ENCODE results near the gene IFI6.
"Not testable (repeated sequence)": the region's sequence is repeated elsewhere in the genome, so short reads cannot be mapped to it uniquely, and the experiment has no call there.

IFI6 gene

GRCh38 chr1:27621051-27621920 is 50.7 kb downstream of the IFI6 start:
- no peaks in the 10 kb centered on the region for H3K9me3 ChIP-seq (ENCODE audit: control insufficient read depth, insufficient read depth, low read length)
- H3K9ac ChIP-seq (ENCODE audit: low read depth, low read length) = no peak overlapping the region
- H3K4me1 ChIP-seq (ENCODE audit: insufficient read depth, low read length) = peaks cover 11% of the 10 kb centered on the region
- no peaks in the 10 kb centered on the region for H3K36me3 ChIP-seq (ENCODE audit: insufficient read depth, low read length)

DNA sequence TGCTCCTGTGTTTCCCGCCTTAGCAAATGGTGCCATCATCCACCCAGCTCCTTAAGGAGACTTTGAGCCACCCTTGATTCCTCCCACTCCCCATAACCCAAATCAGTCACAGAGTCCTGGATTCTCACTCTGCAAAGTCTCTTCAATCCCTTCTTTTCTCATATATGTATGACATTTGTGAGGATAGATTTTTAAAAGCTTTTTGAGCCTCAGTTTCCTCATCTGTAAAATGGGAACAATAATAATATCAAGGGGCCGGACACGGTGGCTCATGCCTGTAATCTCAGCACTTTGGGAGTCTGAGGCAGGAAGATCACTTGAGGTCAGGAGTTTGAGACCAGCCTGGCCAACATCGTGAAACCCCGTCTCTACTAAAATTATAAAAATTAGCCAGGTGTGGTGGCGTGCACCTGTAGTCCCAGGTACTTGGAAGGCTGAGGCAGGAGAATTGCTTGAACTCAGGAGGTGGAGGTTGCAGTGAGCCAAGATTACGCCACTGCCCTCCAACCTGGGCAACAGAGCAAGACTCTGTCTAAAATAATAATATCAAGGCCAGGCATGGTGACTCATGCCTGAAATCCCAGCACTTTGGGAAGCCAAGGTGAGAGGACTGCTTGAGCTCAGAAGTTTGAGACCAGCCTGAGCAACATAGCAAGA is 52.1 kb downstream of the IFI6 start:
- H3K9ac ChIP-seq (ENCODE audit: low read depth, low read length); H3K9me3 ChIP-seq (ENCODE audit: control insufficient read depth, insufficient read depth, low read length); H3K36me3 ChIP-seq (ENCODE audit: insufficient read depth, low read length): not testable (repeated sequence)
- H3K4me1 ChIP-seq (ENCODE audit: insufficient read depth, low read length) = peaks cover 11% of the 10 kb centered on the region

- Histone ChIP-seq H3K9ac (ENCODE audit: low read depth, low read length) (no peak overlapping the region), H3K9me3 (ENCODE audit: control insufficient read depth, insufficient read depth, low read length) (no peaks in the 10 kb centered on the region), H3K36me3 (ENCODE audit: insufficient read depth, low read length) (no peaks in the 10 kb centered on the region), H3K4me1 (ENCODE audit: insufficient read depth, low read length) (peaks cover 11% of the 10 kb centered on the region)
Observed at GRCh38 chr1:27618341-27619082, 53.5 kb downstream of the IFI6 start.

- H3K9me3 ChIP-seq (ENCODE audit: control insufficient read depth, insufficient read depth, low read length) = no peaks in the 10 kb centered on the region
- no peak overlapping the region for H3K9ac ChIP-seq (ENCODE audit: low read depth, low read length)
- H3K36me3 ChIP-seq (ENCODE audit: insufficient read depth, low read length) = no peaks in the 10 kb centered on the region
- H3K4me1 ChIP-seq (ENCODE audit: insufficient read depth, low read length) = peaks cover 4% of the 10 kb centered on the region
Observed at GRCh38 chr1:27617420-27617819, 54.6 kb downstream of the IFI6 start.

DNA sequence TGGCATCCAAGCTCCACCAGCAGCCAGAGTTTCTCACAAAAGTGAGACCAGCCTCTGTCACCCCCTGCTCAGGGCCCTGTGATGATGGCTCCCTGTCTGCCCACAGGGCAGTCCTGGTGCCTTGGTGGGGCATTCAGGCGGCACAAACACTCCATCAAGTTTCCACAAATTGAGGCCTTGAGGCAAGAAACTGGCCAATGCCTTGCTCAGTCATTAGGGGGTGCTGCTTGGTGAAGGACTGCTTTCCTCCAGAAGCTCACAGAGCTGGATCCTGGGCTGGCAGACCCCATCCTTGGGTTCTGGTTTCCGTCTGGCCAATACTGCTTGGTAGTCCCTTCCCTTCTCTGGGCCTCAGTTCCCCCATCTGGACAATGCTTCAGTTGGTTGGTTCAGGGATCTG is 55.6 kb downstream of the IFI6 start:
- Histone ChIP-seq H3K9me3 (ENCODE audit: control insufficient read depth, insufficient read depth, low read length) (no peaks in the 10 kb centered on the region), H3K36me3 (ENCODE audit: insufficient read depth, low read length) (no peaks in the 10 kb centered on the region), H3K9ac (ENCODE audit: low read depth, low read length) (no peak overlapping the region)

More for the DNA sequence above, 55.6 kb downstream of the IFI6 start:
- H3K4me1 ChIP-seq (ENCODE audit: insufficient read depth, low read length) = peaks cover 4% of the 10 kb centered on the region

All from ES-I3 (cell line).